GM23338 (cell line): ENCODE data around the gene RASSF4. TPM values are rescaled to one million over a fixed set of nuclear protein-coding genes. Genes with fewer than 3 reads are reported as not detected.

Experiments
- ATAC-seq: fragments of 200-7000 bp; cut with Tn5 transposase; 3 replicates; pipeline ENCODE4 v1.9.1; 2020
- DNase-seq: peaks from one replicate; pipeline ENCODE4 v3.0.0-alpha.2; 2015; ENCODE audit warnings: low spot score
- H2AFZ ChIP-seq: fragments of 200-600 bp; sonication (generic); 2 replicates; pipeline ENCODE4 v1.8.0; 2016; ENCODE audit warnings: antibody characterized with exemption, mild to moderate bottlenecking, moderate library complexity
- H3F3A ChIP-seq: fragments of 200-600 bp; sonication (generic); replicated peaks from 2 replicates; pipeline ENCODE4 v1.8.0; 2017; ENCODE audit warnings: antibody characterized with exemption, mixed run types, low read depth
- H3K27ac ChIP-seq: fragments of 200-600 bp; sonication (generic); 2 replicates; pipeline ENCODE4 v1.6.1; 2016; ENCODE audit warnings: low read depth
- H3K27me3 ChIP-seq: fragments of 200-600 bp; sonication (generic); 2 replicates; pipeline ENCODE4 v1.8.0; 2016; ENCODE audit warnings: mild to moderate bottlenecking, mixed run types, moderate library complexity; ENCODE audit not compliant: insufficient read depth
- H3K36me3 ChIP-seq: fragments of 200-600 bp; sonication (generic); 2 replicates; pipeline ENCODE4 v1.8.0; 2016; ENCODE audit warnings: mild to moderate bottlenecking; ENCODE audit not compliant: insufficient read depth
- H3K4me1 ChIP-seq: fragments of 200-600 bp; sonication (generic); 2 replicates; pipeline ENCODE4 v1.8.0; 2016; ENCODE audit warnings: mild to moderate bottlenecking, moderate library complexity; ENCODE audit not compliant: insufficient read depth
- H3K4me2 ChIP-seq: fragments of 200-600 bp; sonication (generic); 2 replicates; pipeline ENCODE4 v1.7.1; 2017; ENCODE audit warnings: mixed run types
- H3K4me3 ChIP-seq: fragments of 200-600 bp; sonication (generic); 2 replicates; pipeline ENCODE4 v1.6.1; 2016; ENCODE audit warnings: mixed run types
- H3K79me2 ChIP-seq: fragments of 200-600 bp; sonication (generic); replicated peaks from 2 replicates; pipeline ENCODE4 v1.8.0; 2017; ENCODE audit warnings: mild to moderate bottlenecking; ENCODE audit not compliant: insufficient read depth
- H3K9me2 ChIP-seq: fragments of 200-600 bp; sonication (generic); 2 replicates; pipeline ENCODE4 v1.8.0; 2017; ENCODE audit not compliant: insufficient read depth
- H4K20me1 ChIP-seq: fragments of 200-600 bp; sonication (generic); replicated peaks from 2 replicates; pipeline ENCODE4 v1.8.0; 2017; ENCODE audit warnings: mild to moderate bottlenecking; ENCODE audit not compliant: insufficient read depth
- H3K27ac Mint-ChIP-seq: 2 replicates; pipeline ENCODE4 v1.8.0; 2020; ENCODE audit warnings: inconsistent platforms, mild to moderate bottlenecking, moderate library complexity, mixed read lengths
- H3K27me3 Mint-ChIP-seq: 3 replicates; pipeline ENCODE4 v1.8.0; 2022; ENCODE audit warnings: low read depth, mild to moderate bottlenecking, moderate library complexity, mixed read lengths, inconsistent platforms; ENCODE audit not compliant: insufficient read depth, poor library complexity
- H3K36me3 Mint-ChIP-seq: 3 replicates; pipeline ENCODE4 v1.8.0; 2021; ENCODE audit warnings: low read depth, mild to moderate bottlenecking, inconsistent platforms, moderate library complexity, mixed read lengths
- H3K4me1 Mint-ChIP-seq: 3 replicates; pipeline ENCODE4 v1.8.0; 2020; ENCODE audit warnings: mild to moderate bottlenecking, inconsistent platforms, mixed read lengths
- H3K4me3 Mint-ChIP-seq: 3 replicates; pipeline ENCODE4 v1.8.0; 2021; ENCODE audit warnings: moderate library complexity, mild to moderate bottlenecking, inconsistent platforms, mixed read lengths
- H3K9me3 Mint-ChIP-seq: 3 replicates; pipeline ENCODE4 v1.8.0; 2020; ENCODE audit warnings: moderate library complexity, mild to moderate bottlenecking, inconsistent platforms, mixed read lengths
- CREB1 ChIP-seq: fragments of 250-450 bp; sonication (Bioruptor Pico); IDR thresholded peaks from 2 replicates; pipeline ENCODE4 v1.5.0; 2020; ENCODE audit warnings: low read depth, mild to moderate bottlenecking, moderate library complexity
- EZH2 ChIP-seq: fragments of 200-600 bp; sonication (generic); IDR thresholded peaks from one replicate; pipeline ENCODE4 v1.8.0; 2017; ENCODE audit warnings: antibody characterized with exemption, mild to moderate bottlenecking, low read depth; ENCODE audit not compliant: unreplicated experiment
- EZH2phosphoT487 ChIP-seq: fragments of 200-600 bp; sonication (generic); IDR thresholded peaks from one replicate; pipeline ENCODE4 v1.8.1; 2018; ENCODE audit warnings: antibody characterized with exemption; ENCODE audit not compliant: unreplicated experiment
- JUNB ChIP-seq: IDR thresholded peaks from one replicate; pipeline ENCODE4 v1.6.1; 2016; ENCODE audit warnings: antibody characterized with exemption; ENCODE audit not compliant: unreplicated experiment
- NANOG ChIP-seq: IDR thresholded peaks from 2 replicates; pipeline ENCODE4 v1.6.1; 2016; ENCODE audit warnings: antibody characterized with exemption, borderline replicate concordance
- POLR2AphosphoS5 ChIP-seq: IDR thresholded peaks from 2 replicates; pipeline ENCODE4 v1.6.1; 2016; ENCODE audit warnings: antibody characterized with exemption, low read depth
- STAT1 ChIP-seq: IDR thresholded peaks from one replicate; pipeline ENCODE4 v1.6.1; 2016; ENCODE audit warnings: antibody characterized with exemption; ENCODE audit not compliant: unreplicated experiment
- ZNF114 ChIP-seq: fragments of 250-450 bp; sonication (Bioruptor Pico); IDR thresholded peaks from 2 replicates; pipeline ENCODE4 v1.5.0; 2020; ENCODE audit warnings: mild to moderate bottlenecking, moderate library complexity
- ZNF331 ChIP-seq: fragments of 250-450 bp; sonication (Bioruptor Pico); IDR thresholded peaks from 2 replicates; pipeline ENCODE4 v1.5.0; 2020; ENCODE audit warnings: low read depth, mild to moderate bottlenecking, moderate library complexity
- polyA plus RNA-seq: library from polyadenylated mRNA; unstranded; fragments of >200 nt; fragmentation: Nextera tagmentation; extraction: Ambion mirVana; gene quantifications from 2 replicates; pipeline ENCODE4 v1.2.1, GENCODE V29; 2016
- total RNA-seq: library from RNA; depleted of rRNA; stranded (reverse); fragments of >200 nt; shearing (Covaris generic); gene quantifications from 2 replicates; pipeline ENCODE4 v1.2.3, GENCODE V29; 2014
- TF ChIP-seq, protein P1 (sequence below), 2 experiments: fragments of 200-600 bp in 1 of 2; sonication (generic) in 1 of 2; conservative IDR thresholded peaks; 2 replicates each; pipeline versions ENCODE4 v1.5.1 to v1.6.1; 2016 to 2017; ENCODE audit warnings: antibody characterized with exemption in 2 of 2, low read depth in 2 of 2, mild to moderate bottlenecking in 2 of 2, moderate library complexity in 1 of 2
- TF ChIP-seq, protein P2 (sequence below): IDR thresholded peaks from 2 replicates; pipeline ENCODE4 v1.6.1; 2016; ENCODE audit warnings: antibody characterized with exemption
- TF ChIP-seq, protein P3 (sequence below): IDR thresholded peaks from one replicate; pipeline ENCODE4 v1.6.1; 2018; ENCODE audit warnings: antibody characterized with exemption; ENCODE audit not compliant: unreplicated experiment
- TF ChIP-seq, protein P4 (sequence below): fragments of 250-450 bp; sonication (Bioruptor Pico); IDR thresholded peaks from 2 replicates; pipeline ENCODE4 v1.5.0; 2020; ENCODE audit warnings: mild to moderate bottlenecking, moderate library complexity

Gene RASSF4
- total and polyA plus RNA-seq, 2 experiments from 2014 or later = 12.4 to 13.6 TPM

DNA sequence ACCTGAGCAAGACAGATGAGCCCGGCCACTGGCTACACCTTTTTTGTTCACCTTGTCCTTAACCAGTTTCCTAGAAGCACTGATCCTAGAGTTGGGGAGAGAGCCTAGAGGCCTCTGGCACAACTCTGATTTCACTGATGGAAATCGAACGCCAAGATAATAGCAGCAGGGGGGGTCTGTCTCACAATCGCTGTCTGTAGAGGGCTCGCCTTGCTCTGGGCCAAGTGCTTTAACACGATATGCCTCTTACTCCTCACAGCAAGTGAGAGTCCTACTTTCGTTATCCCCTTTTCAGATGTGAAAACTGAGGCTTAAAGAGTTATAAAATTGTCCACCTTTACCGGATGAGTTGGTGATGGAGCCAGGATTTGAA lies 472 bp downstream of the RASSF4 start:
- Histone ChIP-seq H3K4me3 (peak overlapping the region; percentile 76), H3K4me1 (peaks cover 57% of the 10 kb centered on the region), H3K27ac (no peak overlapping the region), H2AFZ (peak overlapping the region; percentile 87; the same call in 1 of the 2 replicates), H3K36me3 (no peaks in the 10 kb centered on the region), H3K79me2 (no peaks in the 10 kb centered on the region), H3K4me2 (peak overlapping the region; percentile 93), H3K9me2 (no peaks in the 10 kb centered on the region), H4K20me1 (no peaks in the 10 kb centered on the region), H3F3A (peaks cover 6% of the 10 kb centered on the region; the same call in 1 of the 2 replicates), H3K27me3 (peaks cover 9% of the 10 kb centered on the region)
- TF ChIP-seq, protein P1, sequence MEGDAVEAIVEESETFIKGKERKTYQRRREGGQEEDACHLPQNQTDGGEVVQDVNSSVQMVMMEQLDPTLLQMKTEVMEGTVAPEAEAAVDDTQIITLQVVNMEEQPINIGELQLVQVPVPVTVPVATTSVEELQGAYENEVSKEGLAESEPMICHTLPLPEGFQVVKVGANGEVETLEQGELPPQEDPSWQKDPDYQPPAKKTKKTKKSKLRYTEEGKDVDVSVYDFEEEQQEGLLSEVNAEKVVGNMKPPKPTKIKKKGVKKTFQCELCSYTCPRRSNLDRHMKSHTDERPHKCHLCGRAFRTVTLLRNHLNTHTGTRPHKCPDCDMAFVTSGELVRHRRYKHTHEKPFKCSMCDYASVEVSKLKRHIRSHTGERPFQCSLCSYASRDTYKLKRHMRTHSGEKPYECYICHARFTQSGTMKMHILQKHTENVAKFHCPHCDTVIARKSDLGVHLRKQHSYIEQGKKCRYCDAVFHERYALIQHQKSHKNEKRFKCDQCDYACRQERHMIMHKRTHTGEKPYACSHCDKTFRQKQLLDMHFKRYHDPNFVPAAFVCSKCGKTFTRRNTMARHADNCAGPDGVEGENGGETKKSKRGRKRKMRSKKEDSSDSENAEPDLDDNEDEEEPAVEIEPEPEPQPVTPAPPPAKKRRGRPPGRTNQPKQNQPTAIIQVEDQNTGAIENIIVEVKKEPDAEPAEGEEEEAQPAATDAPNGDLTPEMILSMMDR (conservative IDR thresholded peaks at IDR 0.05; ENCODE audit: low read depth in 2 of 2) = no peak
- TF ChIP-seq CREB1 (CRISPR knock-in tag) = no peak
- TF ChIP-seq ZNF331 (CRISPR knock-in tag) = no peak
- no peak for TF ChIP-seq EZH2phosphoT487
- no peak for TF ChIP-seq JUNB
- TF ChIP-seq, protein P2, sequence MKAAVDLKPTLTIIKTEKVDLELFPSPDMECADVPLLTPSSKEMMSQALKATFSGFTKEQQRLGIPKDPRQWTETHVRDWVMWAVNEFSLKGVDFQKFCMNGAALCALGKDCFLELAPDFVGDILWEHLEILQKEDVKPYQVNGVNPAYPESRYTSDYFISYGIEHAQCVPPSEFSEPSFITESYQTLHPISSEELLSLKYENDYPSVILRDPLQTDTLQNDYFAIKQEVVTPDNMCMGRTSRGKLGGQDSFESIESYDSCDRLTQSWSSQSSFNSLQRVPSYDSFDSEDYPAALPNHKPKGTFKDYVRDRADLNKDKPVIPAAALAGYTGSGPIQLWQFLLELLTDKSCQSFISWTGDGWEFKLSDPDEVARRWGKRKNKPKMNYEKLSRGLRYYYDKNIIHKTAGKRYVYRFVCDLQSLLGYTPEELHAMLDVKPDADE = no peak
- TF ChIP-seq, protein P3, sequence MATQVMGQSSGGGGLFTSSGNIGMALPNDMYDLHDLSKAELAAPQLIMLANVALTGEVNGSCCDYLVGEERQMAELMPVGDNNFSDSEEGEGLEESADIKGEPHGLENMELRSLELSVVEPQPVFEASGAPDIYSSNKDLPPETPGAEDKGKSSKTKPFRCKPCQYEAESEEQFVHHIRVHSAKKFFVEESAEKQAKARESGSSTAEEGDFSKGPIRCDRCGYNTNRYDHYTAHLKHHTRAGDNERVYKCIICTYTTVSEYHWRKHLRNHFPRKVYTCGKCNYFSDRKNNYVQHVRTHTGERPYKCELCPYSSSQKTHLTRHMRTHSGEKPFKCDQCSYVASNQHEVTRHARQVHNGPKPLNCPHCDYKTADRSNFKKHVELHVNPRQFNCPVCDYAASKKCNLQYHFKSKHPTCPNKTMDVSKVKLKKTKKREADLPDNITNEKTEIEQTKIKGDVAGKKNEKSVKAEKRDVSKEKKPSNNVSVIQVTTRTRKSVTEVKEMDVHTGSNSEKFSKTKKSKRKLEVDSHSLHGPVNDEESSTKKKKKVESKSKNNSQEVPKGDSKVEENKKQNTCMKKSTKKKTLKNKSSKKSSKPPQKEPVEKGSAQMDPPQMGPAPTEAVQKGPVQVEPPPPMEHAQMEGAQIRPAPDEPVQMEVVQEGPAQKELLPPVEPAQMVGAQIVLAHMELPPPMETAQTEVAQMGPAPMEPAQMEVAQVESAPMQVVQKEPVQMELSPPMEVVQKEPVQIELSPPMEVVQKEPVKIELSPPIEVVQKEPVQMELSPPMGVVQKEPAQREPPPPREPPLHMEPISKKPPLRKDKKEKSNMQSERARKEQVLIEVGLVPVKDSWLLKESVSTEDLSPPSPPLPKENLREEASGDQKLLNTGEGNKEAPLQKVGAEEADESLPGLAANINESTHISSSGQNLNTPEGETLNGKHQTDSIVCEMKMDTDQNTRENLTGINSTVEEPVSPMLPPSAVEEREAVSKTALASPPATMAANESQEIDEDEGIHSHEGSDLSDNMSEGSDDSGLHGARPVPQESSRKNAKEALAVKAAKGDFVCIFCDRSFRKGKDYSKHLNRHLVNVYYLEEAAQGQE = no peak
- no peak for TF ChIP-seq POLR2AphosphoS5
- no peak for TF ChIP-seq EZH2
- no peak for TF ChIP-seq NANOG
- no peak for TF ChIP-seq ZNF114 (CRISPR knock-in tag)
- TF ChIP-seq, protein P4, sequence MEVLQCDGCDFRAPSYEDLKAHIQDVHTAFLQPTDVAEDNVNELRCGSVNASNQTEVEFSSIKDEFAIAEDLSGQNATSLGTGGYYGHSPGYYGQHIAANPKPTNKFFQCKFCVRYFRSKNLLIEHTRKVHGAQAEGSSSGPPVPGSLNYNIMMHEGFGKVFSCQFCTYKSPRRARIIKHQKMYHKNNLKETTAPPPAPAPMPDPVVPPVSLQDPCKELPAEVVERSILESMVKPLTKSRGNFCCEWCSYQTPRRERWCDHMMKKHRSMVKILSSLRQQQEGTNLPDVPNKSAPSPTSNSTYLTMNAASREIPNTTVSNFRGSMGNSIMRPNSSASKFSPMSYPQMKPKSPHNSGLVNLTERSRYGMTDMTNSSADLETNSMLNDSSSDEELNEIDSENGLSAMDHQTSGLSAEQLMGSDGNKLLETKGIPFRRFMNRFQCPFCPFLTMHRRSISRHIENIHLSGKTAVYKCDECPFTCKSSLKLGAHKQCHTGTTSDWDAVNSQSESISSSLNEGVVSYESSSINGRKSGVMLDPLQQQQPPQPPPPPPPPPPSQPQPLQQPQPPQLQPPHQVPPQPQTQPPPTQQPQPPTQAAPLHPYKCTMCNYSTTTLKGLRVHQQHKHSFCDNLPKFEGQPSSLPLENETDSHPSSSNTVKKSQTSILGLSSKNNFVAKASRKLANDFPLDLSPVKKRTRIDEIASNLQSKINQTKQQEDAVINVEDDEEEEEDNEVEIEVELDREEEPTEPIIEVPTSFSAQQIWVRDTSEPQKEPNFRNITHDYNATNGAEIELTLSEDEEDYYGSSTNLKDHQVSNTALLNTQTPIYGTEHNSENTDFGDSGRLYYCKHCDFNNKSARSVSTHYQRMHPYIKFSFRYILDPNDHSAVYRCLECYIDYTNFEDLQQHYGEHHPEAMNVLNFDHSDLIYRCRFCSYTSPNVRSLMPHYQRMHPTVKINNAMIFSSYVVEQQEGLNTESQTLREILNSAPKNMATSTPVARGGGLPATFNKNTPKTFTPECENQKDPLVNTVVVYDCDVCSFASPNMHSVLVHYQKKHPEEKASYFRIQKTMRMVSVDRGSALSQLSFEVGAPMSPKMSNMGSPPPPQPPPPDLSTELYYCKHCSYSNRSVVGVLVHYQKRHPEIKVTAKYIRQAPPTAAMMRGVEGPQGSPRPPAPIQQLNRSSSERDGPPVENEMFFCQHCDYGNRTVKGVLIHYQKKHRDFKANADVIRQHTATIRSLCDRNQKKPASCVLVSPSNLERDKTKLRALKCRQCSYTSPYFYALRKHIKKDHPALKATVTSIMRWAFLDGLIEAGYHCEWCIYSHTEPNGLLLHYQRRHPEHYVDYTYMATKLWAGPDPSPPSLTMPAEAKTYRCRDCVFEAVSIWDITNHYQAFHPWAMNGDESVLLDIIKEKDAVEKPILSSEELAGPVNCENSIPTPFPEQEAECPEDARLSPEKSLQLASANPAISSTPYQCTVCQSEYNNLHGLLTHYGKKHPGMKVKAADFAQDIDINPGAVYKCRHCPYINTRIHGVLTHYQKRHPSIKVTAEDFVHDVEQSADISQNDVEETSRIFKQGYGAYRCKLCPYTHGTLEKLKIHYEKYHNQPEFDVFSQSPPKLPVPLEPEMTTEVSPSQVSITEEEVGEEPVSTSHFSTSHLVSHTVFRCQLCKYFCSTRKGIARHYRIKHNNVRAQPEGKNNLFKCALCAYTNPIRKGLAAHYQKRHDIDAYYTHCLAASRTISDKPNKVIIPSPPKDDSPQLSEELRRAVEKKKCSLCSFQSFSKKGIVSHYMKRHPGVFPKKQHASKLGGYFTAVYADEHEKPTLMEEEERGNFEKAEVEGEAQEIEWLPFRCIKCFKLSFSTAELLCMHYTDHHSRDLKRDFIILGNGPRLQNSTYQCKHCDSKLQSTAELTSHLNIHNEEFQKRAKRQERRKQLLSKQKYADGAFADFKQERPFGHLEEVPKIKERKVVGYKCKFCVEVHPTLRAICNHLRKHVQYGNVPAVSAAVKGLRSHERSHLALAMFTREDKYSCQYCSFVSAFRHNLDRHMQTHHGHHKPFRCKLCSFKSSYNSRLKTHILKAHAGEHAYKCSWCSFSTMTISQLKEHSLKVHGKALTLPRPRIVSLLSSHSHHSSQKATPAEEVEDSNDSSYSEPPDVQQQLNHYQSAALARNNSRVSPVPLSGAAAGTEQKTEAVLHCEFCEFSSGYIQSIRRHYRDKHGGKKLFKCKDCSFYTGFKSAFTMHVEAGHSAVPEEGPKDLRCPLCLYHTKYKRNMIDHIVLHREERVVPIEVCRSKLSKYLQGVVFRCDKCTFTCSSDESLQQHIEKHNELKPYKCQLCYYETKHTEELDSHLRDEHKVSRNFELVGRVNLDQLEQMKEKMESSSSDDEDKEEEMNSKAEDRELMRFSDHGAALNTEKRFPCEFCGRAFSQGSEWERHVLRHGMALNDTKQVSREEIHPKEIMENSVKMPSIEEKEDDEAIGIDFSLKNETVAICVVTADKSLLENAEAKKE (CRISPR knock-in tag) = no peak
- TF ChIP-seq STAT1 = no peak
- peak overlapping the region; percentile 81 for H3K4me3 Mint-ChIP-seq
- peak; percentile 56 for DNase-seq
- peak; percentile 14 for ATAC-seq
- peaks cover 63% of the 10 kb centered on the region for H3K4me1 Mint-ChIP-seq
- peaks cover 27% of the 10 kb centered on the region for H3K27me3 Mint-ChIP-seq
- no peak overlapping the region for H3K27ac Mint-ChIP-seq
- peaks cover 8% of the 10 kb centered on the region; the same call in 2 of the 3 replicates for H3K36me3 Mint-ChIP-seq
- H3K9me3 Mint-ChIP-seq = no peaks in the 10 kb centered on the region; the same call in 2 of the 3 replicates
